Muscle of leg (tissue), 11 donors: ENCODE measurements around the gene CIT. TPM values are rescaled to one million over a fixed set of nuclear protein-coding genes. Genes with fewer than 3 reads are reported as not detected.

Experiments
- DNase-seq: peaks from one replicate; pipeline ENCODE4 v3.0.0; 2013
- H3K27ac ChIP-seq: one replicate; pipeline ENCODE4 v1.5.1; 2013; ENCODE audit warnings: mild to moderate bottlenecking, low read length, control low read depth
- H3K27me3 ChIP-seq: one replicate; pipeline ENCODE4 v1.6.1; 2013; ENCODE audit warnings: low read length; ENCODE audit not compliant: control insufficient read depth, insufficient read depth
- H3K36me3 ChIP-seq: one replicate; pipeline ENCODE4 v1.6.1; 2013; ENCODE audit warnings: low read length; ENCODE audit not compliant: control insufficient read depth, insufficient read depth
- H3K4me1 ChIP-seq: one replicate; pipeline ENCODE4 v1.6.1; 2013; ENCODE audit warnings: low read length; ENCODE audit not compliant: control insufficient read depth, insufficient read depth
- H3K4me3 ChIP-seq: one replicate; pipeline ENCODE4 v1.5.1; 2013; ENCODE audit warnings: low read length, control low read depth
- H3K9me3 ChIP-seq: replicated peaks from 2 replicates; pipeline ENCODE4 v1.6.1; 2013; ENCODE audit warnings: low read depth, low read length; ENCODE audit not compliant: control insufficient read depth
- WGBS: methylation state at CpG from one replicate; pipeline ENCODE4 v1.1.5; 2013; ENCODE audit warnings: missing lambda C conversion rate; ENCODE audit not compliant: insufficient coverage; 5-methylcytosine and 5-hydroxymethylcytosine counted together
- polyA plus RNA-seq, 8 donors: library from polyadenylated mRNA; unstranded; fragments of 120-200 nt; gene quantifications; one replicate each; pipeline versions ENCODE4 v1.2.1 to v1.2.3, GENCODE V29; 2013; ENCODE audit warnings: inconsistent platforms in 1 of 8, low replicate concordance in 1 of 8; ENCODE audit not compliant: insufficient read length in 8 of 8, insufficient read depth in 1 of 8
- total RNA-seq: library from RNA; stranded (reverse); fragments of 120-200 nt; gene quantifications from one replicate; pipeline ENCODE4 v1.2.4, GENCODE V29; 2013

Gene CIT
- total and polyA plus RNA-seq, 9 donors, result 5.8 to 12.3 (median 9.2) TPM

DNA sequence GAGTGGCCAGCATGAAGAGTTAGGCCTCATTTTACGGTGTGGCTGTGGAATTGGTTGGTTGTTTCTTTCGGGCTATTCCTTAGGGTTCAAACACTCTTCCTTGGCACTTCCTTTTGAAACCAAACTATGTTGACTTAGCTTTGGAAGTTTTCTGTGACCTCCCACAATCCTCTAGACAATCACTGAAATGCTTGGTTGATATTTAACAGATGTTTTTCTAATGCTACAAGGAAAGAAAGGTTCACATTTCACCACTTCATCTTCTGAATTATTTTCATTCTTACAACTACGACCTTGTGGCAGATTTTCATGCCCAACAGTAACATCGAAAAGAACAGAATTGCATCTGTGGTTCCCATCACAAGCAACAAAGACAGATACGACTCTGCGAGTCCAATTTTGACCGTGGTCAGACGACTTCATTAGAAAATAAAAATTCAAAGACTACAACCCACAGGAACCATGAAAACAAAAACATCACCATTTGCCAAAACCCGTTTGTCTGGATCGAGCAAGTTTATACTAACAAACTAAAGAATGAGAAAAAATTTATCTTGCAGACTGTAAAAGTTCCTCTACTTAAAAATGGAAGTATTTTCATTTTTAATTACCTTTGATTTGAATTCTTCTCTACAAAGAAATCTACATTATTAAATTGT lies 192.3 kb downstream of the CIT start:
- Histone ChIP-seq H3K27ac (peak overlapping the region; percentile 73), H3K4me3 (no peak overlapping the region), H3K4me1 (peaks cover 37% of the 10 kb centered on the region), H3K36me3 (peaks cover 26% of the 10 kb centered on the region), H3K9me3 (no peaks in the 10 kb centered on the region), H3K27me3 (no peaks in the 10 kb centered on the region)
- peak; percentile 55 for DNase-seq
- no CpG with 5 or more reads among the region's 10 CpGs for WGBS

DNA sequence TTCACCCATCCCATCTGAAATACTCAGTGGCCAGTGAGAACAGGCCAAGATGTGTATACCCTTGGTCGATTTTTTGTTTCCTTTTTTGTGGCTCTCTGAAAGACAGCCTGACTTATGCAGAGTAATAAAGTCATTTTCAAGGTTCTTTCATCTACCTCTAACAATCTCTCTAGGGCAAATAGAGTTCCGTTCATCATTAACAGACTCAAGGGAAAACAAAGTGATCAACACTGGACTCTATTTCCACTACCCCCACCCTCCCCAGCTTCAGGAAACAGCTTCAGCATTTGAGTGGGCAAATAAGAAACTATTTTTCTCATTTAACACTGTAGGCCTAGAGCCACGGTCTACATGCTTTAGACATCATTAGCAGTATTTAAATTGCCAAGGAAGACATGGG lies 193.3 kb downstream of the CIT start:
- peak overlapping the region; percentile 73 for H3K27ac ChIP-seq
- 83% methylated on average over 1 of the region's 3 CpGs for WGBS

DNA sequence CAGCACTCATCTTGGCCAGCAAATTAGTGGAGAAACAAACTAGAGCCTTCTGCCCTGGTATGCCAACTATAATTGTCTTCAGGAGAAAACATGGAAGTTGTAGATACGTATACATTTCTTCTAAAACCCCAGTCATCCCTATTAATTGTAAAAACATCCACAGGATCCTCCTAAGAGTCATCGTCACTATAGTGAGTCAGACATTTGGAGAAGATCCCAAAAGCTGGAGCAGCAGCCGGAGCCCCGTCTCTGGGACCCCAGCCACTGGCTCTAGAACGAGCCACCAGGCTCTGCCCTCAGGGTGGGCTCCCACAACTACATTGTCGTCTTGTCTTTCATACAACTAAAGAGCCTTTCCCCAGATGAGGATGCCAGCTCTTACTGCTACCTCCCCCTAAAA lies 193.7 kb downstream of the CIT start:
- H3K4me1 ChIP-seq, result peaks cover 37% of the 10 kb centered on the region
- no peaks in the 10 kb centered on the region for H3K27me3 ChIP-seq
- no peak overlapping the region for H3K4me3 ChIP-seq
- WGBS, result 38% methylated on average over 6 of the region's 6 CpGs
- peak overlapping the region; percentile 47 for H3K27ac ChIP-seq
- no peaks in the 10 kb centered on the region for H3K9me3 ChIP-seq
- DNase-seq, result peak; percentile 65
- H3K36me3 ChIP-seq, result peaks cover 40% of the 10 kb centered on the region

More for the DNA sequence above, 193.3 kb downstream of the CIT start:
- H3K36me3 ChIP-seq, result peaks cover 36% of the 10 kb centered on the region
- no peaks in the 10 kb centered on the region for H3K27me3 ChIP-seq
- no peak for DNase-seq
- peaks cover 37% of the 10 kb centered on the region for H3K4me1 ChIP-seq
- no peaks in the 10 kb centered on the region for H3K9me3 ChIP-seq
- H3K4me3 ChIP-seq, result no peak overlapping the region

DNA sequence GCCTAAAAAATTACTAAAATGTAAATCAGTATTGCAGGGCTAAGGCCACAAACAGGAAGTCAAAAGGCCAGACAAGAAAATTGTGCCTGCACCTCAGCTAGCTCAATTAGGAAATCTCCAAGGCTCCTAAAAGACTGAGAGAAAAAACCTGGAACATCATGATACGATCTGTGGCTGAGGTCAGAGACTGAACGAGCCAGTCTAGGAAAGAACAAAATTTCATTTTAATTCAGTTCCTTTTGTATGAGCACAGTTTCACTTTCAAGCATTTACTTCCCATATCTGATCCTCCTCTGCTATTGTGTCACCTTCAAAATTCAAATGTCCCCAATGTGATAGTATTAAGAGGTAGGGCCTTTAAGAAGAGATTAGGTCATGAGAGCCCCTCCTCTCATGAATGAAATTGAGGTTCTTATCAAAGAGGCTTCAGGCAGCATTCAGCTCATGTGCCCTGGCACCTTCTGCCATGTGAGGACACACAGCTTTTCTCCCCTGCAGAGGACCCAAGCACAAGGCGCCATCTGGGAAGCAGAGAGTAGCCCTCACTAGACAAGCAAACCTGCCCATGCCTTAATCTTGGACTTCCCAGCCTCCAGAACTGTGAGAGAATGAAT lies 194.4 kb downstream of the CIT start:
- peaks cover 32% of the 10 kb centered on the region for H3K4me1 ChIP-seq
- WGBS, result no CpG with 5 or more reads among the region's 3 CpGs
- DNase-seq, result no peak
- no peak overlapping the region for H3K27ac ChIP-seq
- no peaks in the 10 kb centered on the region for H3K9me3 ChIP-seq
- H3K27me3 ChIP-seq, result no peaks in the 10 kb centered on the region
- H3K36me3 ChIP-seq, result peaks cover 44% of the 10 kb centered on the region
- no peak overlapping the region for H3K4me3 ChIP-seq

DNA sequence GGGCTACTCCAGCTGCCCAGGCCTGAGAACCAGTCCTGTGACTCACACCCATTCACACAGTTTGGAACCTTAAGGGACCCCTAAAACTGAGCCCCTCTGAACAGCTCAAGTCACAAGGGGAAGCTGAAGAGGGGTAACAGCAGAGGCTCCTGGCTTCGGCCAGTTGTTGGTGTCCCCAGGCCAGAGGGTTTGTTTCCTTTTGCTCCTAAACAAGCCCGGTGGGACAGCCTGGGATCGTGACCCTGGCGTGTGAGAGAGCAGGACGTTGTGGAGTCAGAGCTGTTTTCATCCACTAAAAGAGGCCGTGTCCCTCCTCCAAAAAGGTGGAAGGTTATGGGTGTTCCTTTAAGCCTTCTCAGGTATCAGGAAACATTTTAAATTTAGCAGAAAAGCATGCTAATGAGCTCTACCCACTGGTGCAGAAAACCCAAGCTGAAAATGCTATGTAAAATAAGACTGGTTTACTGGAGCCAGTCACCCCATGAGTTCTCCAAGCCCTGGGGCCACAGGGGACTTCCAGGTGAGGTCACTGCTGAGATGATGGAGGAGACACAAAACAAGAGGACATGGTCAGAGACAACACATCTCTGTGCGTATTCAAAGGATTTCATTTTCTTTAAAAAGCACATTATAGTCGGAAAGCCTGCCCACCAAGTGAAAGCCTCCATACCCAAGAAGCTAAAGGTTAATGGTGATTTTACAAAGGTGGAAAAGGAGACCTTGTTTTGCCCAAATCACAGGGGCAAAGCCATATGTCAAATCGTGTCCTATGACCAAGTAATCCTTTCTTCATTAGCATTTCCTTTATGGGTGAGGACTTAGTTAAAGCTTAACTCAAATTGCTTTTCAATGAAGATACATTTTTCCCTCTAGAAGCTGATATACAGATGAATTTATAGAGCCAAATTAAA lies 195.1 kb downstream of the CIT start:
- H3K4me1 ChIP-seq, result peaks cover 26% of the 10 kb centered on the region
- 80% methylated on average over 2 of the region's 9 CpGs for WGBS
- H3K36me3 ChIP-seq, result peaks cover 50% of the 10 kb centered on the region
- no peaks in the 10 kb centered on the region for H3K9me3 ChIP-seq
- H3K27me3 ChIP-seq, result no peaks in the 10 kb centered on the region
- H3K4me3 ChIP-seq, result no peak overlapping the region
- DNase-seq, result no peak
- no peak overlapping the region for H3K27ac ChIP-seq

DNA sequence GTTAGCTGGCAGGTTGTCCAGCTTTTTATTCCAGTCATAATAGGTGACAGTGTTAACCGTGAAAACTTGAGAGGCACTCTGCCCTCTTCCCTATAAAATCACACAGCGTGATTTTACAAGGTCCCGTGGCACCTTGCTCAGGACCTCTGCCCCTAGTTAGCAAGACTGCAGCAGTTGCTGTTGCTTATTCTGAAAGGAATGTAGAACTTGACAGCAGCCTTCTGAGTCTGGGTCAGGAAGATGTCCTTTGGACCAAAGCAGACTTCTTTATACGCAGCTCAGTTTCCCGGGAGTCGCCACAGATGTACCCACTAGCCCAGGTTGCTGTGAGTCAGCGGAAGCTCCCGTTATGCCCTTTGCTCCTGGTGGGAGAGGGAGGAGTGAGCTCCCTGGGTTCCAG lies 196.0 kb downstream of the CIT start:
- WGBS, result 90% methylated on average over 4 of the region's 8 CpGs
- Histone ChIP-seq H3K36me3 (peaks cover 59% of the 10 kb centered on the region), H3K27me3 (no peaks in the 10 kb centered on the region), H3K4me3 (no peak overlapping the region), H3K9me3 (no peaks in the 10 kb centered on the region), H3K27ac (no peak overlapping the region), H3K4me1 (peaks cover 18% of the 10 kb centered on the region)
- DNase-seq, result no peak

DNA sequence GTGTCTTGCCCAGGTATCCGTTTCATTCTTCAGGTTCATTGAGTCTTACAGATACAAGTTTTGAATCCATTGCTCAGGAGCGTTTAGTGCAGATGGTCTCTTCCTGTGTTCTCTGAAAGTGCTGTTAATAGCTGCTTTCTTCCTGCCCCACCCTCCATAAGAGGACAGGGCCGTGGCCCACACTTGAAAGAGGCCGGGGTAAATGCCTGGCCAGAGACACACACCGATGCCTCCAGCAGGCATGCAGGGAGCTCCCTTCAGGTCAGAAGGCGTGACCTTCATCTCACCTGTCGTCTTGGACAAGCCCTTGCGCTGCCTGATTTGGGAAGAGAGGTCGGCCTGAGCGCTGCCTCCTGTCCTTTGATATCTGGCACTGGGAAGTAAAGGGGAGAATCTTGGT lies 197.6 kb downstream of the CIT start:
- Histone ChIP-seq H3K27me3 (no peaks in the 10 kb centered on the region), H3K9me3 (no peaks in the 10 kb centered on the region), H3K27ac (no peak overlapping the region), H3K36me3 (peaks cover 75% of the 10 kb centered on the region), H3K4me3 (no peak overlapping the region), H3K4me1 (peaks cover 12% of the 10 kb centered on the region)
- no peak for DNase-seq
- 94% methylated on average over 9 of the region's 10 CpGs for WGBS

DNA sequence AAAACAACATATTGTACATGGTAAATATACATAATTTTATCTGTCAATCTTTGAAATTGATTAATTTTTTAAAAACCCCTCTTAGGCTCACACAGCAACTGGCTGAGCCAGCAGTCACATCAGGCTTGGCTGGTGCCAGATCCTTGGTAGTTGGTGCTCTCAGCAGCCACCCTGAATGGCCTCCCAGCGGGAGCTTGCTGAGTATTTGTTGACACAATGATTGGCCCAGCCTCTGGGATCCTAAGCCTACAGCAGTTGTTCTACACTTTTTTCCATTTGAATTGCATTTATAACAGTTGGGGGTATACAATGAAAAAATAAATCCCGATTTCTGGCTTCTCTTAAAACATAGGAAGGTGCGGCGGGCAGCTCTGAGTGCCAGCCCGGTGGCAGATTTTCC lies 198.0 kb downstream of the CIT start:
- Histone ChIP-seq H3K27ac (no peak overlapping the region), H3K36me3 (peaks cover 79% of the 10 kb centered on the region), H3K9me3 (no peaks in the 10 kb centered on the region), H3K27me3 (no peaks in the 10 kb centered on the region), H3K4me1 (peaks cover 8% of the 10 kb centered on the region), H3K4me3 (no peak overlapping the region)
- 93% methylated on average over 4 of the region's 5 CpGs for WGBS
- DNase-seq, result no peak

DNA sequence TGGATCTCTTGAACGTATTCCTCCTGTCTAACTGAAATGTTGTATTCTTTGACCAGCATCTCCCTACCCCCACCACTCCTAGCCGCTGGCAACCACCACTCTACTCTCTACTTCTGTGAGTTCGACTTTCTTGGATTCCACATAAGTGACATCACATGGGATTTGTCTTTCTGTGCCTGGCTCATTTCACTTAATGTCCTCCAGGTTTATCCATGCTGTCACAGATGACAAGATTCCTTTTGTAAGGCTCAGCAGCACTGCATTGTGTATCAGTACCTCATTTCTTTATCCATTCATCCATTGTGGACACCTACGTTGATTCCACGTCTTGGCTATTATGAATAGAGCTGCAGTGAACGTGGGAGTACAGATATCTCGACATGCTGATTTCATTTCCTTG lies 198.7 kb downstream of the CIT start:
- no peak overlapping the region for H3K4me3 ChIP-seq
- H3K4me1 ChIP-seq, result peaks cover 3% of the 10 kb centered on the region
- H3K27me3 ChIP-seq, result no peaks in the 10 kb centered on the region
- DNase-seq, result no peak
- H3K27ac ChIP-seq, result no peak overlapping the region
- H3K9me3 ChIP-seq, result no peaks in the 10 kb centered on the region
- 81% methylated on average over 3 of the region's 7 CpGs for WGBS
- peaks cover 85% of the 10 kb centered on the region for H3K36me3 ChIP-seq

DNA sequence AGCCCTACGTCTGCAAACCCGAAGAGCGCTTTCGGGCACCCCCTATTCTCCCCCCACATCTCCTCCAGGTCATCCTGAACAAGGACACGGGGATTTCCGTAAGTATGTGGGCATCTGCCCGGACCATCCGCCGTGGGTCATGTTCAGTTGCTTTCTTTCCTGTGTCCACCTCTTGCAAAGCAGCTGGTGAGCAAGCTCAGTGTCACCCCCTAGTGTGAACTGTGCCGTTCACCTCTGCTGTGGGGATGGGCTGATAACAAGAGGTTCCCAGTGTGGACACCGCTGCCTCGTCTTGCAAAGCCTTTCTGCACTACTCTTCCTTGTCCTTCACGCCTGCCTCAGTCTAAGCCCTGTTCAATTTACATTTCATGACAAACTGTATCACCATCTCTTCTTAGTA lies 200.5 kb downstream of the CIT start:
- DNase-seq, result no peak
- H3K27me3 ChIP-seq, result no peaks in the 10 kb centered on the region
- H3K9me3 ChIP-seq, result no peaks in the 10 kb centered on the region
- H3K27ac ChIP-seq, result no peak overlapping the region
- WGBS, result 89% methylated on average over 13 of the region's 13 CpGs
- peaks cover 92% of the 10 kb centered on the region for H3K36me3 ChIP-seq
- no peaks in the 10 kb centered on the region for H3K4me1 ChIP-seq
- H3K4me3 ChIP-seq, result no peak overlapping the region
